ENCODE results near the gene SORL1.

DNA sequence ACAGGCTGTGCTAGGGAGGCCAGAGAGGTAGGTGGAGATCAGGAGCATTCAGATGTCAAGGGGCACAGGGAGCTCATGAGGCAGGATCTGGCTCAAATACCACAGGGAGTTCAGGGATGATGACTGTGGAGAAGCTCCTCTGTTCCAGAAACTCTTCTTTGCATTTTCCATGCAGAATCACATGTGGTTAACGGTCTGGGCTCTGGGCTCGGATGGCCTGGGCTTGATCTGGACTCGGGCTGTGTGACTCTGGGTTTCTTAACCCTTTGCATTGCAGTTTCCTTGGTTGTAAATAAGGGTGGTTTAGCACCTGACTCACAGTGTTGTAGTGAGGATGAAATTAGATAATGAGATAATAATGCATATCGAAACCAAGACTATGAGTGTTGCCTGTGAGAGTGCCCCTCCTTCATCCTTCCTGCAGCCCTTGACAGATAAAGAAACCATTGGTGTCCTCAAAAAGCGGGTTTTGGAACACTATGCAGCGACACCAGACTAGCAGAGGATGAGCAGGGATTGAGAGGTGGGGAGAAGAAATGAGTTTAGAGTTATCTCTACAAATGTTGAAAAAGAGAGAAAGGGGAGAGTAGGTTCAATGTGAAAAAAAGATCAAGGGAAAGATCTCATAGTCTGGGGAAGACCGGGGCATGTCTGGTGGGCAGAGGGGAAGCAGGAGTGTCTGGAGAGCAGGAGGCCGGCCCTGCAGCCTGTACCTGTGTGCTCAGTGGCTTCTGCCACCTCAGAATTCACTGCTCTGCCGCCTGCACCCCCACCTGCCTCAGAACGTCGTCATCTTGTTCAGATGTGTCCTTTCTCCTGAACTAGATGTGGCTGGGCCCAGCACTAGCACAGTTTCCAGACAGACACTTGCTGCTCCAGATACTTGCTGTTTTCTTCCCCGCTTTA, 198.5 kb downstream of the SORL1 start:
- TF ChIP-seq, protein P1, sequence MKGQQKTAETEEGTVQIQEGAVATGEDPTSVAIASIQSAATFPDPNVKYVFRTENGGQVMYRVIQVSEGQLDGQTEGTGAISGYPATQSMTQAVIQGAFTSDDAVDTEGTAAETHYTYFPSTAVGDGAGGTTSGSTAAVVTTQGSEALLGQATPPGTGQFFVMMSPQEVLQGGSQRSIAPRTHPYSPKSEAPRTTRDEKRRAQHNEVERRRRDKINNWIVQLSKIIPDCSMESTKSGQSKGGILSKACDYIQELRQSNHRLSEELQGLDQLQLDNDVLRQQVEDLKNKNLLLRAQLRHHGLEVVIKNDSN (IDR thresholded peaks at IDR 0.05) = no peak
- TF ChIP-seq NFIC (IDR thresholded peaks at IDR 0.05) (no peak), CEBPB (IDR thresholded peaks at IDR 0.05) (no peak), REST (IDR thresholded peaks at IDR 0.05; ENCODE audit: low read depth) (no peak), EP300 (IDR thresholded peaks at IDR 0.05; ENCODE audit: borderline replicate concordance) (no peak), TCF12 (IDR thresholded peaks at IDR 0.05; ENCODE audit: low read depth) (no peak), RAD21 (IDR thresholded peaks at IDR 0.05; ENCODE audit: low read depth) (no peak)
